Transverse colon (tissue), 3 donors: ENCODE measurements around the gene PRKG1.

Source experiments
- EP300 ChIP-seq: sonication (generic); formaldehyde crosslinking; IDR thresholded peaks from one replicate; pipeline ENCODE4 v1.6.1; 2017; ENCODE audit warnings: antibody characterized with exemption, low read depth
- POLR2A ChIP-seq: fragments of 450-650 bp; IDR thresholded peaks from one replicate; pipeline ENCODE4 v1.6.1; 2016; ENCODE audit warnings: antibody characterized with exemption, mild to moderate bottlenecking, moderate library complexity
- TF ChIP-seq, protein P1 (sequence below), 5 experiments: fragments of 200-600 bp in 3 of 5; fragments of 450-650 bp in 2 of 5; sonication (generic) in 3 of 5; IDR thresholded peaks; 1 replicate in 2 of 5; 2 replicates in 3 of 5; pipeline ENCODE4 v1.5.1; 2016 to 2017; ENCODE audit warnings: antibody characterized with exemption in 5 of 5, inconsistent platforms in 3 of 5, mild to moderate bottlenecking in 2 of 5, moderate library complexity in 1 of 5

DNA sequence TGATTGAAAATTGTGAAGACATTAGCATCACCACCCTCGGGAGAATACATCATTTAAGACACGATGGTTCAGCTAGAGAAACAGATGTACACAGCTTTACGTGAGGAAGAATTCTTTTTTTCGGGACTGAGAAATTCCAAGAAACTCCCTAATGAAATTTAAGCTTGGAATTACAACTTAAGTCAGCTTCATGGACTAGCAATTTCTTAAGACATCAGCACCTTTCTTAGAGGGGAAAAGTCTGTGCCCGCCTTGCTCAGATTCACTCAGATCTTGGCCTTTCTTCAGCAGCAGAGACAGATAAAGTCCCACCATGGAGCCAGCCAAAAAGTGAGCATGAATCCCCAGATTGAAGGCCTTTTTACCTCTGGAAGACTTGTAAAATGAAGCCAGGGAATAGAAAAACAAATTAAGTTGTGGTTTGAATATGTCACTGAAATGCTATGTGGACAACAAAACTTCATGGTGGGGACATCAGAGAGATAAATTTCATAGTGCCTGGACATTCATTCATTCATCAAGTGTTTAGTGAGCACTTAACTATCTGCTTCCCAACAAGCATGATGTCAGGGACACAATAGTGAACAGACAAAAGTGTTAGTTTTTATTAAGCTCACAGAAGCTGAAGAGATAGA lies 32.1 kb downstream of the PRKG1 start:
- TF ChIP-seq EP300 (no peak), POLR2A (no peak)
- TF ChIP-seq, protein P1, sequence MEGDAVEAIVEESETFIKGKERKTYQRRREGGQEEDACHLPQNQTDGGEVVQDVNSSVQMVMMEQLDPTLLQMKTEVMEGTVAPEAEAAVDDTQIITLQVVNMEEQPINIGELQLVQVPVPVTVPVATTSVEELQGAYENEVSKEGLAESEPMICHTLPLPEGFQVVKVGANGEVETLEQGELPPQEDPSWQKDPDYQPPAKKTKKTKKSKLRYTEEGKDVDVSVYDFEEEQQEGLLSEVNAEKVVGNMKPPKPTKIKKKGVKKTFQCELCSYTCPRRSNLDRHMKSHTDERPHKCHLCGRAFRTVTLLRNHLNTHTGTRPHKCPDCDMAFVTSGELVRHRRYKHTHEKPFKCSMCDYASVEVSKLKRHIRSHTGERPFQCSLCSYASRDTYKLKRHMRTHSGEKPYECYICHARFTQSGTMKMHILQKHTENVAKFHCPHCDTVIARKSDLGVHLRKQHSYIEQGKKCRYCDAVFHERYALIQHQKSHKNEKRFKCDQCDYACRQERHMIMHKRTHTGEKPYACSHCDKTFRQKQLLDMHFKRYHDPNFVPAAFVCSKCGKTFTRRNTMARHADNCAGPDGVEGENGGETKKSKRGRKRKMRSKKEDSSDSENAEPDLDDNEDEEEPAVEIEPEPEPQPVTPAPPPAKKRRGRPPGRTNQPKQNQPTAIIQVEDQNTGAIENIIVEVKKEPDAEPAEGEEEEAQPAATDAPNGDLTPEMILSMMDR (IDR thresholded peaks at IDR 0.05), result no peak
